HG03378 (cell line): ENCODE results near the gene CCL7.

Source experiments
- ATAC-seq: cut with Tn5 transposase; IDR thresholded peaks from one replicate; pipeline ENCODE4 v1.9.1; 2021; ENCODE audit warnings: mild to moderate bottlenecking, moderate library complexity; ENCODE audit not compliant: unreplicated experiment

CCL7 gene

DNA sequence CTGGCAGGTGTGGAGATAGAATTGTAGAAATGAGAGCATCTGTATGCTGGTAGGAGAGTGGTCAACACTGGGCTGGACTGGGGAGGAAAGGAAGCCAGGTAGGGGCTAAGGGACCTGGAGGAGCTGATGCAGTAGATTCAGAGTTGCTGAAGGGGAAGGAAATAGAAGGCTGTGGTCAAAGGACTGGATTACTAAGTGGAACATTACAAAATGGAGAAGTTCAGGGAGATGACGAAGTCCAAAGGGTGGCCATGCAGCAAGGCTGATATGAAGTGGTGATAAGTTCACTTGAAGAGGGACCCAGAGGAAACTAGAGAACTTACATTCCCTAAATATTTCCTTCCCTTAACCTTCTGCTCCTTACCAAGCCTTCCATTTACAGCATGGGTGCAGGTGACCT lies 23.6 kb upstream of the CCL7 start:
- no peak for ATAC-seq

GRCh38 chr17:34246881-34247280 lies 23.1 kb upstream of the CCL7 start:
- ATAC-seq, result no peak

GRCh38 chr17:34248511-34249024 lies 21.5 kb upstream of the CCL7 start:
- no peak for ATAC-seq

GRCh38 chr17:34249061-34249460 lies 21.0 kb upstream of the CCL7 start:
- no peak for ATAC-seq

- no peak for ATAC-seq
These were observed 20.5 kb upstream of the CCL7 start for GRCh38 chr17:34249478-34249877.

DNA sequence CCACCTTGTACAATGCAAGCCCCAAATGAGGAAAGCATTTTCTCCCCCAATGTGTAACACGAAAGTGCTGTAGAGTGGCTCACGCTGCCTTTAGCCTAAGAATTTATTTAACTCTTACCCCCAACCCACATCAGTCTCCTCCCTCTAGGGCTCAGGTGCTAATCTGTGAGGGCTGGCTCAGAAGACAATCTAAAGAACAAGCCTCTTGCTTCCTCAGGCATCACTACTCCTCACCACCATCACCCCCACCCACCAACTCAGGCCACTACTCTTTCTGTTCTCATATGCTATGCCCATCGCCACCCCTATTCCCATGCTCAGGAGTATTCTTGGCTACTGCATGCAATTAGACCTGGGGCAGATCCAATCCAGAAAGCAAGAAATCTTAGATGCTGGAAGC lies 18.8 kb upstream of the CCL7 start:
- ATAC-seq, result no peak

GRCh38 chr17:34252095-34252443 lies 18.0 kb upstream of the CCL7 start:
- ATAC-seq, result no peak

GRCh38 chr17:34252444-34253138 lies 17.4 kb upstream of the CCL7 start:
- no peak for ATAC-seq

GRCh38 chr17:34253139-34253525 lies 16.9 kb upstream of the CCL7 start:
- no peak for ATAC-seq

GRCh38 chr17:34254146-34254545 lies 15.9 kb upstream of the CCL7 start:
- ATAC-seq, result no peak

GRCh38 chr17:34254651-34255380 lies 15.2 kb upstream of the CCL7 start, which contains the start of gene CCL2:
Gene CCL2 (plus strand): TSS chr17:34255285. CDS start chr17:34255350, 65 bp downstream.
- no peak for ATAC-seq

- no peak for ATAC-seq
These were observed 14.7 kb upstream of the CCL7 start for GRCh38 chr17:34255381-34255732.

GRCh38 chr17:34255841-34256240 lies 14.2 kb upstream of the CCL7 start:
- ATAC-seq, result no peak

DNA sequence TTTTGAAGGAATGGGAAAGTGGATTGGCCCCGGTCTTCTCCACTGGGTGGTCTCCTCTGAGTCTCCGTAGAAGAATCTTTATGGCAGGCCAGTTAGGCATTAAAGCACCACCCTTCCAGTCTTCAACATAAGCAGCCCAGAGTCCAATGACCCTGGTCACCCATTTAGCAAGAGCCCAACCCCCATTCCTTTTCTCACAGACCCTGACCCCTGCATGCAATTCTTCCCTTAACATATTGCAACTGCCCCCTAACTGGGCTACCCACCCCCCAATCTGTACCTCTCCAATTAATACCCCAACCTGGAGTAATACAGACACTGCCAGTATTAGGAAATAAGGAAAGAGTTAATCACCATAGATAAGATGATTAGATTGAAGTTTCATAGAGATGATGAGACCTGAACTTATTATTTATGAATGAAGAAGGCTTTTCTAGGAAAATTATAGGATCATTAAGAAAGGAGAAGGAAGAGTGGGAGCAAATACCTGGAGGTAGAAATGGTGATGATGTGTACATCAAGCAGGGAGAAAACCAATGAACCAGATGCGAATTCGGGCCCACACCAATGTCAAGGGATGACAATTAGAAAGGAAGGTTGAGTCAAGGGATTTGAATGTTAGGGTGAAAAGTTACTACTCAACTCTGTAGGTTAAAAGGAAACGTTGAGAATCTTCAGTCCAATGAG lies 12.6 kb upstream of the CCL7 start:
- no peak for ATAC-seq

DNA sequence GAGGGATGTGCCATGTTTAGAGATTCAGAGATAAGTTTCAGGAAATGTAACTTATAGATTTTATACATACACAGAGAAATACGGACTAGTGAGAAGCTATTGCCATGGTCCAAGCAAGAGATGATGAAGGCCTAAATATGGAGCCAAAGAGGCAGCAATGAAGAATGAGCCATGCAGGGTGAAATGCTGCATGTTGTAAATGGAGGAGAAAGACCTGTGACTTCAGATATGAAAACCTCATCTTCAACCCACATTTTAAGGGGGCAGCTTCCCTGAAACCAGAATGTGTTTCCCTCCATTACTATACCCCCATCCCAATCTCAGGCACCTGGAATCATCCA lies 12.1 kb upstream of the CCL7 start:
- no peak for ATAC-seq

- ATAC-seq, result no peak
These were observed 10.9 kb upstream of the CCL7 start for GRCh38 chr17:34259146-34259545.

- no peak for ATAC-seq
These were observed 9.2 kb upstream of the CCL7 start for GRCh38 chr17:34260861-34261260.

DNA sequence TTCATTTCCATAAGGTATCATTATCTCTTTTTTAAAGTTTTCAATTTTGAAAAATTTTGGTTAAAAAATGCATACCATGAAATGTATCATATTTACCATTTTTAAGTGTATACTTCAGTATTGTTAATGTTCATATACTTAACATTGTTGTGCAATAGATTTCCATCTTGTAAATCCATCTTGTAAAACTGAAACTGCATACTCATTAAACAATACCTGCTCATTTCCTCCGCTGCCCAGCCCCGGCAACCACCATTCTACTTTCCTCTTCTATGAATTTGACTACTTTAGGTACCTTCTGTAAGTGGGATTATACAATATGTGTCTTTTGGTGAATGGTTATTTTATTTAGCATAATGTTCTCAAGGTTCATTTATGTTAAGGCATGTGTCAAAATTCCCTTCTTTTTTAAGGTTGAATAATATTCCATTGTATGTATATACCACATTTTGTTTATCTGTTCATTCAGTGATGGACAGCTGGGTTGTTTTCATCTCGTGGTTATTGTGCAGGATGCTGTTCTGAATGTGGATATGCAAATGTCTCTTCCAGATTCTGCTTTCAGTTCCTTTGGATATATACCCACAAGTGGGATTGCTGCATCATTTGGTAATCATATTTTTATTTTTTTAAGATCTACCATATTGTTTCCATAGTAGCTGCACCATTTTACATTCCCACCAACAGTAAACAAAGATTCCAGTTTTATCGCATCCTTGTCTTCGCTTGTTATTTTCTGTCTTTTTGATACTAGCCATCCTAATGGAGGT lies 8.3 kb upstream of the CCL7 start:
- no peak for ATAC-seq

- ATAC-seq, result no peak
These were observed 4.3 kb upstream of the CCL7 start for GRCh38 chr17:34265711-34266110.

DNA sequence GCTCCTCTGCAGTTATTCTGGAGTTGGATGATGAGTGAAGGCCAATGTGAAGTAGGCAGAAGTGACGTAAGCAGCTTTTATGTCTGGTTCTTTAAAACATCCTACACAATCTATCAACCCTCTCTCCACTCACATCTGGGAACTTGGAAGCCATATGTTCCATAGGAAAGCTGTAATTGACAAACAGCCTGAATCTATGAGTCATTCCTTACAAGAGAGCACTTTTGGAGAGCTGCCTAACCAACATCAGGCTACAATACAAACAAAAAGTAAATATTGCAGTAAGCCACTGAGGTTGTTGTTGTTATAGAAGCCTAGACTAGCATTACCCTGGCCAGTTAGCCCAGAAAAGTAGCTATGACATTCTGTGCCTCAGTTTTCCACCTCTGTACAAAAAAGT lies 5.9 kb downstream of the CCL7 start:
- no peak for ATAC-seq

DNA sequence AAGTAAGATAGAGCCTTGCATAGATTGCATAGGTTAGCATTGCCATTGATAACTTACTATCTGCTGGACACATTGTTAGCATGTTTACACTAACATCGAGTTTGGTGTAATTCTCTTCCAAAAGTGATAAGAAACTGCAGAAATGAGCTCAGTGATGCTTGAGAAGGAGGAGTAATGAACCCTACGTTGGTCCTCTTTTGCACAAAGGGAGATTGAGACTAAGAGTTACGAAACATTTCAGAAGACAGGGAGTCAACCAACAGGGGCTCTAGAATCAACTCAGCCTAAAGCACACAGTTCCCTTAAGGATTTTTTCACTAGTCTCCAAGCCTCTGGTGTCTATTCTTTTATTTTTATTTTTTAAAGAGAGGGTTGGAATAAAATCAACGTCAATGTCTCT lies 6.8 kb downstream of the CCL7 start:
- no peak for ATAC-seq
